Inferior parietal cortex (tissue), 1 donor: ENCODE data around the gene ATG4D.
A peak's percentile ranks its signal among the peaks of the same experiment; 100 is the strongest.

Experiments
- DNase-seq: peaks from one replicate; pipeline ENCODE4 v3.0.0-alpha.2; 2016; ENCODE audit errors: extremely low spot score

Gene ATG4D

GRCh38 chr19:10543420-10544241 is at the start of gene ATG4D:
ATG4D (plus strand) TSS chr19:10543904; CDS start chr19:10544091, 187 bp downstream.
- peak; percentile 74 for DNase-seq

- DNase-seq = no peak
These were observed 46.3 kb upstream of the ATG4D start for GRCh38 chr19:10497371-10497770.

- DNase-seq = no peak
These were observed 44.0 kb upstream of the ATG4D start for GRCh38 chr19:10499550-10500246.

GRCh38 chr19:10500247-10500592 is 43.5 kb upstream of the ATG4D start:
- DNase-seq = no peak

GRCh38 chr19:10501971-10502523 is 41.7 kb upstream of the ATG4D start:
- DNase-seq = peak; percentile 63

GRCh38 chr19:10502524-10503001 is 41.1 kb upstream of the ATG4D start:
- peak; percentile 90 for DNase-seq

- DNase-seq = no peak
These were observed 40.5 kb upstream of the ATG4D start, which contains the start of gene KEAP1 for GRCh38 chr19:10503002-10503789. KEAP1 (minus strand) TSS chr19:10503356; CDS start chr19:10500033, 3,323 bp downstream.

- DNase-seq = peak; percentile 58
These were observed 38.0 kb upstream of the ATG4D start for GRCh38 chr19:10505583-10506229.

- no peak for DNase-seq
These were observed 35.7 kb upstream of the ATG4D start for GRCh38 chr19:10508036-10508435.

GRCh38 chr19:10508707-10509106 is 35.0 kb upstream of the ATG4D start:
- DNase-seq = no peak

GRCh38 chr19:10510301-10510802 is 33.4 kb upstream of the ATG4D start:
- no peak for DNase-seq

- no peak for DNase-seq
These were observed 30.5 kb upstream of the ATG4D start for GRCh38 chr19:10513223-10513622.

- no peak for DNase-seq
These were observed 29.2 kb upstream of the ATG4D start for GRCh38 chr19:10514211-10515145.

- DNase-seq = no peak
These were observed 27.7 kb upstream of the ATG4D start for GRCh38 chr19:10516064-10516385.

- DNase-seq = no peak
These were observed 26.9 kb upstream of the ATG4D start for GRCh38 chr19:10516671-10517286.

- peak; percentile 77 for DNase-seq
These were observed 26.3 kb upstream of the ATG4D start, which contains the start of gene S1PR5 for GRCh38 chr19:10517361-10517759. S1PR5 (minus strand) TSS chr19:10517447; CDS start chr19:10515011, 2,436 bp downstream.

- no peak for DNase-seq
These were observed 25.8 kb upstream of the ATG4D start for GRCh38 chr19:10517760-10518443.

- no peak for DNase-seq
These were observed 25.0 kb upstream of the ATG4D start for GRCh38 chr19:10518444-10519361.
